C4-2B (cell line): ENCODE data around the gene NR5A2.

ENCODE experiments used
- H3K27ac ChIP-seq: fragments of 450-650 bp; 2 replicates; pipeline ENCODE4 v1.5.1; 2017
- ZFX ChIP-seq: fragments of 450-650 bp; IDR thresholded peaks from 2 replicates; pipeline ENCODE4 v1.6.1; 2017
- TF ChIP-seq, protein P1 (sequence below): fragments of 450-650 bp; conservative IDR thresholded peaks from 2 replicates; pipeline ENCODE4 v1.5.1; 2017; ENCODE audit warnings: mild to moderate bottlenecking

The NR5A2 gene

DNA sequence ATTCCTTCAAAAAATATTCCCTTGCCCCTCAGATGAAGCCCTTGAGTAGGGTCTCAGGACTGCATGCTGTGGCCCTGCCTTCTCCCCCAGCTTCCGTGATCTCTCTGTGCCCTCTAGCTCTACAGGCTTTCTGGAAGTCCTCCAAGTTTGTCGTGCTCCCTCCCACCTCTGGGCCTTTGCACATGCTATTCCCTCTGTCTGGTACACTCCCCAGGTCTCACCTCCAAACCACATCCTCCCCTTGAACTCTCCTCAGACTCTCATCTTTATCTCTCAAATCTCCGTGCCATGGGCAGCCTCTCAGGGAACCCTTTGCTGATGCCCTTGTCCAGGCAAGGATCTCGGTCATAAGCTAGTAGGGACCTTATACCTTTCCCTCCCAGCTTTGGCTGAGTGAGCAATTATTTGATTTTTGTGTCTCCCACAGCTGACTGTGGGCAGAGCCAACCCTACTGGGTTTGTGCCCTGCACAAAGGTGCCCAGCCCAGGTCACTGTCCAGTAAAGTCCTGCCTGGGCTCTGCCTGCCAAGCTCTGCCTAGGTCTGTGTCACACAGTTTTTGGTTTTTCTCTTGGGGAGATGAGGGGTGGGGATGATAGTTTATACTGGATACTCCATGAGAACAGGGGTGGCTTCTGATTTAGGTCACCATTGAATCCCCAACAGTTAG is 194.2 kb downstream of the NR5A2 start:
- H3K27ac ChIP-seq: no peak overlapping the region
- TF ChIP-seq, protein P1, sequence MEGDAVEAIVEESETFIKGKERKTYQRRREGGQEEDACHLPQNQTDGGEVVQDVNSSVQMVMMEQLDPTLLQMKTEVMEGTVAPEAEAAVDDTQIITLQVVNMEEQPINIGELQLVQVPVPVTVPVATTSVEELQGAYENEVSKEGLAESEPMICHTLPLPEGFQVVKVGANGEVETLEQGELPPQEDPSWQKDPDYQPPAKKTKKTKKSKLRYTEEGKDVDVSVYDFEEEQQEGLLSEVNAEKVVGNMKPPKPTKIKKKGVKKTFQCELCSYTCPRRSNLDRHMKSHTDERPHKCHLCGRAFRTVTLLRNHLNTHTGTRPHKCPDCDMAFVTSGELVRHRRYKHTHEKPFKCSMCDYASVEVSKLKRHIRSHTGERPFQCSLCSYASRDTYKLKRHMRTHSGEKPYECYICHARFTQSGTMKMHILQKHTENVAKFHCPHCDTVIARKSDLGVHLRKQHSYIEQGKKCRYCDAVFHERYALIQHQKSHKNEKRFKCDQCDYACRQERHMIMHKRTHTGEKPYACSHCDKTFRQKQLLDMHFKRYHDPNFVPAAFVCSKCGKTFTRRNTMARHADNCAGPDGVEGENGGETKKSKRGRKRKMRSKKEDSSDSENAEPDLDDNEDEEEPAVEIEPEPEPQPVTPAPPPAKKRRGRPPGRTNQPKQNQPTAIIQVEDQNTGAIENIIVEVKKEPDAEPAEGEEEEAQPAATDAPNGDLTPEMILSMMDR: no peak
- no peak for TF ChIP-seq ZFX

DNA sequence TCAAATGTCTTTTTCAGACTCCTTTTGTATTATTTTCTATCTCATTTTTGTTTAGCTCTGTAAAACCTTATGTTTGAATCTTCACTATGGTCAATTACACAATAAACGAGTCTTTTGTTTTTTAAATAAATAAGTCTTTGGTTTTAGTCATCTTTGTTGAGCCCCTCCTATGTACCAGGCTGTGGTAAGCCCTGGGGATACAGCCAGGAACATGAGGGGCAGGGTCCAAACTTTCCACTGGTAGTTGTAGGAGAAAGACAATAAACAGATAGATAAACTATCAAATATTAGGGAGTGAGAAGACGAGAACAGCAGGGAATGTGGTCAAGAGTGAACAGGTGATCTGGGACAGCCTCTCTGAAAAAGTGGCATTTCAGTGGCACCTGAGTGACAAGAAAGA is 195.7 kb downstream of the NR5A2 start:
- no peak for TF ChIP-seq ZFX
- TF ChIP-seq, protein P1: no peak
- H3K27ac ChIP-seq: no peak overlapping the region

DNA sequence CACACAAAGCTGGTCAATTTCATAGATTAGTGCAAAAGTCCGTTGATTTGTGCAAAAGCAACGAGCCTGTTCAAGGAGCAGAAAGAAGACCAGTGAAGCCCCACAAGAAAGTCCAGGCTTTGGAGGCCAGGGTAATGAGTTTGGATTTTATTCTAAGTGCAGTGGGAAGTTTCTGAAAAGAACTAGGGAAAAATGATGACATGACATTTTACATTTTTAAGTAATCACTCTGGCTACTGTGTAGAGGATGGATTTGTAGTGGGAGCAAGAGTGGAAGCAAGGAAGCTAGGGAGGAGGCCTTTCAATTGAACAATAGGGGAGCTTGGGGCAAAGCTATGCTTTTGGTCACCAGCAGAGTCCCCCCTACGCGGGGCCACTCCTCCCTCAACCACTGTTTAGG is 196.1 kb downstream of the NR5A2 start:
- no peak for TF ChIP-seq ZFX
- TF ChIP-seq, protein P1: no peak
- H3K27ac ChIP-seq: no peak overlapping the region

DNA sequence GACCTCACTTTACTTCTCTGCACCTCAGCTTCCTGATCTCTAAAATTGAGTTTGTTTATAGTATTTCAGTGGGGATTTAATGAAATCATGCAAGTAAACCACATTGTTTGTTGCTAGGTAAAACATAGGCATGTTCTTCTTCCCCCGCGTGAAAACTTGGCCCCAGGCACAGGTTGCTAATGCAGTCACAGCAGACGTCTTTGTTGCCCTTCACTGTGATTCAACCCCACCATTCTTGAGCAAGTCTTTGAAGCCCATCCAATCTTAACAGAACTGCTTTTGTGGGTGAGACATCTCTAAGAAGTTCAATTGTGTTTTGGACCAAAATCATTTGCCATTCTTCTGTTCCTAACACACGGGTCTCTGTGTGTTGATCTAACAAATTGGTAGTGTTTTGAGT is 196.8 kb downstream of the NR5A2 start:
- TF ChIP-seq, protein P1: no peak
- no peak for TF ChIP-seq ZFX
- H3K27ac ChIP-seq: no peak overlapping the region

DNA sequence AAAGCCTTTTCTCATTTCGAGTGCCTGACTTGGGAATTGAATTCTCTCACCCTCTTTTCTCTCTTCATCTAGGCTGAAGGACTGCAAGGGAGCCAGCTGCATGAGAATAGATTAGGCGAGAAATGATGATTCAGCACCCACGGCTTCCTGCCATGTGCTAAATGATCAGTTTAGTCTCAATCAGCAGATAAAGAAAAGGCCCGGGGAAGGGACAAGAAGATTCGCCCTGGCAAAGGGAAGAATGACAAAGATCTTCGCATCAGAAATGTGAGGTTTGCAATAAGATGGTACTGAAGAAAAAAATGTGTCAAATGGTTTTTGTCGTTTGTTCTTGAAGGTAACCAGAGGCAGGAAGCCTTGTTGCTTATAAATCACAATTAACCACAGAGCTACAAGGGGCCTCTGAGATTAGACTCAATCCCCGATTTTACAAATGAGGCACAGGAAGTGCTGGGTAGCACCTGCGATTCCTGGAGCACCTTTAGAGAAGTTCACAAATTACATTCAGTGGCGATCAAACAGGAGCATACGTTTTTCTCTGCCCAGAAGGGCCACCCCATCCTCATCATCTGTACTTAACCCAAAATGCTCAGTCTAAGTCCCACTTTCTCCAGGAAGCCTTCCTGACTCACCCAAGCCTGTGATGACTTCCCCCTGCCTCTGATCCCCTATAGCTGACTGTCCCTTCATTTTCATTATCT is 198.9 kb downstream of the NR5A2 start:
- TF ChIP-seq ZFX: no peak
- TF ChIP-seq, protein P1: no peak
- no peak overlapping the region for H3K27ac ChIP-seq

DNA sequence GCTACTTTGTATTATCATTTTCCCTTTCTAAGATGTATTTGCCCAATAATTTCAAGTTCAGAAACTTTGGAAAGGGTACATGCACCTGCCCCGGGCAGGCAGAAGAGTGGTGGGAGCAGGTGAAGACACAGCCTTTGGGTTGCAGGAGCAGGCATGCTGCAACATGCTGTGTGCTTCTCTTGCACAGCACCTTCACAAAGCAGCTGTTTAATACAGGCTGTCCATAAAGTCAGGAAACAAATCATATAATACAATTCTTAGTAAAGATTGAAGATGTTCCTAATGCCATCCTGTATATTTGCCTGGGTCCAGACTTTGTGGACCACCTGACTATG is 199.4 kb downstream of the NR5A2 start:
- TF ChIP-seq, protein P1: no peak
- TF ChIP-seq ZFX: no peak
- H3K27ac ChIP-seq: no peak overlapping the region
